Measurements from ENCODE around the gene NCOA5. TPM values are rescaled to one million over a fixed set of nuclear protein-coding genes. Genes with fewer than 3 reads are reported as not detected.

Gene NCOA5
- total and polyA plus RNA-seq, 9 of the 15 experiments (the other 6 are each of a cell fraction or from before 2014, with no cell fraction given) = 3.9 to 22.8 (median 13.8) TPM

GRCh38 chr20:46126440-46127056 is 36.8 kb upstream of the NCOA5 start:
- ATAC-seq (no peak), FAIRE-seq (no peak), DNase-seq (ENCODE audit: extremely low read depth in 1 of 4, low spot score in 3 of 4) (no peak)
- Histone ChIP-seq H3K4me1 (replicated peaks in 1 of 2; ENCODE audit: control insufficient read depth in 2 of 2, insufficient read depth in 2 of 2, low read length in 2 of 2) (0 out of 5 replicates have a peak, but pooled peaks cover 0 to 7% of the 10 kb centered on the region in 2 experiments), H3K4me3 (no peak overlapping the region), H3K9ac (ENCODE audit: insufficient read depth in 1 of 2, low read depth in 2 of 2, low read length in 2 of 2) (no peak overlapping the region), H4K20me1 (replicated peaks; ENCODE audit: control insufficient read depth, insufficient read depth, low read length) (peaks cover 6% of the 10 kb centered on the region; the same call in 1 of the 2 replicates), H3K79me2 (ENCODE audit: control insufficient read depth, insufficient read depth, low read length) (no peaks in the 10 kb centered on the region), H2AFZ (ENCODE audit: low read depth, low read length) (no peak overlapping the region), H3K9me3 (replicated peaks; ENCODE audit: control insufficient read depth, insufficient read depth, low read depth, low read length) (no peaks in the 10 kb centered on the region), H3K4me2 (ENCODE audit: insufficient read depth, low read length) (no peak overlapping the region), H3K9me1 (ENCODE audit: control insufficient read depth, insufficient read depth, low read length) (no peaks in the 10 kb centered on the region), H3K27me3 (ENCODE audit: control insufficient read depth in 2 of 2, insufficient read depth in 2 of 2, low read length in 2 of 2) (peaks cover 15 to 38% of the 10 kb centered on the region in 2 experiments; a peak in 4 of 5 replicates), H3K36me3 (ENCODE audit: control insufficient read depth, insufficient read depth, low read length) (no peaks in the 10 kb centered on the region), H3K27ac (ENCODE audit: extremely low read depth, low read depth, low read length) (no peak overlapping the region)
- in situ Hi-C loops (cut with MboI) = loop anchor here (25.0 kb wide), 1 partner anchor 186 kb away; the partner anchor contains the start of gene CDH22
- ChIA-PET POLR2A (interaction anchor here (0.5 kb wide), 1 partner anchor 40 kb away, joined by 3 read pairs; no protein-coding TSS in a partner anchor), CTCF (ENCODE audit: low intra/inter-chr PET ratio) (no interaction called here)
- TF ChIP-seq PHB (CRISPR knock-in tag; IDR thresholded peaks at IDR 0.05) = no peak
- TF ChIP-seq RBM25 (IDR thresholded peaks at IDR 0.05; ENCODE audit: low read depth, low read length, severe bottlenecking) = peak; percentile 72
- no peak for TF ChIP-seq NONO (IDR thresholded peaks at IDR 0.05; ENCODE audit: low read depth in 2 of 2, low read length in 1 of 2)
- no TSS peak for BruUV-seq (replicated peaks)
- intact Hi-C loops (cut with micrococcal nuclease) = no loop called here
- WGBS (ENCODE audit: insufficient coverage, low coverage, missing lambda C conversion rate) = 1% methylated on average over 5 of the region's 5 CpGs
